ENCODE results near the gene LIN37.

The LIN37 gene

DNA sequence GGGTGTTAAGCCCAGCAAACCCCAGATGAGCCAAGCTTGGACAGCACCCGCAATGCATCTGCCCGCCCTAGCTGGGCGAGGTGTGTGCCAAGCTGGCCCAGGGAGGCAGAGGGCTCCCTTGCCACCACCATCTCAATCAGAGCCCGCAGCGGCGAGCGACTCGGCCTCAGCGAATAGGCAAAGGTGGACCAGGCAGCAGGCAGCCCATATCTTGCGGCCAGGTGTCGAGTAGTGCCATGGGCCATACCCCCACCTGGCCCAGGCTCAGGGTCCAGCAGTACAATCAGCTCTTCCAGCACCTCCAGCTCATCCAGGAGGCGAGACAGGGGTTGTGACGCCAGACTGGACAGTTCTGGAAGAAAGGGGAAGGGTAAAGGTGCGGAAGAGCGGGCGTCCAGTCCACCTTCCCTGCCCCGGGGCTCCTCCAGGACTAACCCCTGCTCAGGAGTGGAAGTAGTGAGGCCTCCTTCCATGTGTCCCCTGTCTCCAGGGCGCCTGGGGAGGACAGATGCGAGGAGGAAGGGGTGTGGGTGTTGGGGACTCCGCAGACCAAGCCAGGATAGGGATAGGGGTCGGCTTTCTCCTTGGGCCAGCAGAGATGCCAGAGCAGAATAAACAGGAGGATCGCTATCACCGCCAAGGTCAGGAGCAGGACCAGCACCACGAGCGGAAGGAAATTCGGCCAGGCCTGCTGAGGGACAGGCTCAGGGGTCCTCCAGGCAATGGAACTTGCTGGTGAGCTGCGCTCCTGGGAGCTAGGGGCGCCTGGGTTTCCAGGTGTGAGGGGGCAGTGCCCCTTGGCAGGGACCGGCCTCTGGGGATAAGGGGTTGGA lies 8.9 kb upstream of the LIN37 start:
- Histone ChIP-seq H3K79me1 (ENCODE audit: low read length) (no peaks in the 10 kb centered on the region), H2BK120ac (ENCODE audit: insufficient read depth, low read length, poor library complexity) (no peak overlapping the region), H2AK5ac (ENCODE audit: low read length) (no peak overlapping the region), H3K14ac (ENCODE audit: low read length) (no peak overlapping the region), H3K27ac (ENCODE audit: low read depth, low read length) (peak overlapping the region; percentile 44), H2BK5ac (ENCODE audit: low read depth, low read length, poor library complexity) (no peak overlapping the region), H3K23ac (ENCODE audit: low read length) (no peak overlapping the region), H4K12ac (ENCODE audit: low read depth, low read length) (no peak overlapping the region), H3K18ac (ENCODE audit: low read length) (no peak overlapping the region), H4K8ac (ENCODE audit: low read depth, low read length) (no peak overlapping the region), H3K9ac (ENCODE audit: low read length) (peak overlapping the region; percentile 13), H4K91ac (ENCODE audit: low read depth, low read length) (no peak overlapping the region), H3K9me3 (ENCODE audit: insufficient read depth, low read depth, low read length) (peaks cover 1% of the 10 kb centered on the region), H3K79me2 (ENCODE audit: control insufficient read depth, insufficient read depth, low read length, poor library complexity) (no peaks in the 10 kb centered on the region), H2BK12ac (ENCODE audit: low read length) (no peak overlapping the region), H3K4ac (ENCODE audit: low read depth, low read length) (no peak overlapping the region), H3K4me2 (ENCODE audit: low read length) (peak overlapping the region; percentile 95), H3K4me3 (ENCODE audit: low read depth, low read length) (no peak overlapping the region), H2AFZ (ENCODE audit: insufficient read depth, low read length, poor library complexity) (no peak overlapping the region), H3K27me3 (ENCODE audit: insufficient read depth, low read length) (no peaks in the 10 kb centered on the region), H3K36me3 (ENCODE audit: control insufficient read depth in 1 of 2, insufficient read depth in 2 of 2, low read length in 2 of 2) (peaks cover 43 to 46% of the 10 kb centered on the region in 2 experiments), H3K4me1 (ENCODE audit: control insufficient read depth in 1 of 2, insufficient read depth in 2 of 2, low read length in 2 of 2) (peaks cover 7 to 10% of the 10 kb centered on the region in 2 experiments)
- DNase-seq, result no peak
- no CpG with 5 or more reads among the region's 29 CpGs for WGBS (ENCODE audit: extremely low coverage, insufficient coverage, insufficient read length)

DNA sequence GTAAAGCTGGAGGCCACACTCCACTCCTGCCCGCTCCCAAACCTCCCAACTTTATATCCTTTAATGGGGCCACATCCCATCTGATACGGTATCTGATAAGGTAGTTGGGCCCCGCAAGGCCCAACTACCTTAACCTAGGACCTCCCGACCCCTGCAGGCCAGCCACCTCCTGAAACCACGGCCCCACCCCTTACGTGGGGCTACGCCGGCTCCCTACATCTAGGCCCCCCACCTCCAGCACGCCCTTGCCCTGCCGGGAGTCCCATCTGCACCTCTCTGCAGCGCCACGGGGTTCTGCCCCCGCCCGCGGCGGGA lies 8.3 kb upstream of the LIN37 start:
- Histone ChIP-seq H2BK5ac (ENCODE audit: low read depth, low read length, poor library complexity) (no peak overlapping the region), H2AFZ (ENCODE audit: insufficient read depth, low read length, poor library complexity) (peak overlapping the region; percentile 18), H4K91ac (ENCODE audit: low read depth, low read length) (no peak overlapping the region), H3K79me2 (ENCODE audit: control insufficient read depth, insufficient read depth, low read length, poor library complexity) (no peaks in the 10 kb centered on the region), H4K12ac (ENCODE audit: low read depth, low read length) (no peak overlapping the region), H3K9me3 (ENCODE audit: insufficient read depth, low read depth, low read length) (peaks cover 3% of the 10 kb centered on the region), H3K36me3 (ENCODE audit: control insufficient read depth in 1 of 2, insufficient read depth in 2 of 2, low read length in 2 of 2) (peaks cover 38 to 40% of the 10 kb centered on the region in 2 experiments), H3K27ac (ENCODE audit: low read depth, low read length) (peak overlapping the region; percentile 44), H2BK120ac (ENCODE audit: insufficient read depth, low read length, poor library complexity) (no peak overlapping the region), H2AK5ac (ENCODE audit: low read length) (no peak overlapping the region), H3K4me3 (ENCODE audit: low read depth, low read length) (peak overlapping the region; percentile 74), H3K23ac (ENCODE audit: low read length) (no peak overlapping the region), H3K4ac (ENCODE audit: low read depth, low read length) (no peak overlapping the region), H3K4me2 (ENCODE audit: low read length) (peak overlapping the region; percentile 95), H3K9ac (ENCODE audit: low read length) (peak overlapping the region; percentile 74), H3K79me1 (ENCODE audit: low read length) (peaks cover 2% of the 10 kb centered on the region), H3K18ac (ENCODE audit: low read length) (no peak overlapping the region), H3K14ac (ENCODE audit: low read length) (no peak overlapping the region), H4K8ac (ENCODE audit: low read depth, low read length) (no peak overlapping the region), H3K4me1 (ENCODE audit: control insufficient read depth in 1 of 2, insufficient read depth in 2 of 2, low read length in 2 of 2) (peaks cover 9 to 12% of the 10 kb centered on the region in 2 experiments), H2BK12ac (ENCODE audit: low read length) (no peak overlapping the region), H3K27me3 (ENCODE audit: insufficient read depth, low read length) (no peaks in the 10 kb centered on the region)
- no peak for DNase-seq
- no CpG with 5 or more reads among the region's 16 CpGs for WGBS (ENCODE audit: extremely low coverage, insufficient coverage, insufficient read length)

- Histone ChIP-seq H3K18ac (ENCODE audit: low read length) (no peak overlapping the region), H2AFZ (ENCODE audit: insufficient read depth, low read length, poor library complexity) (peak overlapping the region; percentile 18), H3K23ac (ENCODE audit: low read length) (no peak overlapping the region), H3K4me2 (ENCODE audit: low read length) (peak overlapping the region; percentile 95), H4K91ac (ENCODE audit: low read depth, low read length) (peak overlapping the region; percentile 29), H3K4me1 (ENCODE audit: control insufficient read depth in 1 of 2, insufficient read depth in 2 of 2, low read length in 2 of 2) (peaks cover 9 to 12% of the 10 kb centered on the region in 2 experiments), H2AK5ac (ENCODE audit: low read length) (no peak overlapping the region), H3K79me2 (ENCODE audit: control insufficient read depth, insufficient read depth, low read length, poor library complexity) (no peaks in the 10 kb centered on the region), H3K27ac (ENCODE audit: low read depth, low read length) (peak overlapping the region; percentile 87), H4K12ac (ENCODE audit: low read depth, low read length) (no peak overlapping the region), H3K9ac (ENCODE audit: low read length) (peak overlapping the region; percentile 74), H3K4ac (ENCODE audit: low read depth, low read length) (no peak overlapping the region), H3K27me3 (ENCODE audit: insufficient read depth, low read length) (no peaks in the 10 kb centered on the region), H2BK120ac (ENCODE audit: insufficient read depth, low read length, poor library complexity) (no peak overlapping the region), H3K14ac (ENCODE audit: low read length) (peak overlapping the region; percentile 26), H3K9me3 (ENCODE audit: insufficient read depth, low read depth, low read length) (peaks cover 3% of the 10 kb centered on the region), H2BK12ac (ENCODE audit: low read length) (no peak overlapping the region), H3K36me3 (ENCODE audit: control insufficient read depth in 1 of 2, insufficient read depth in 2 of 2, low read length in 2 of 2) (peaks cover 32 to 35% of the 10 kb centered on the region in 2 experiments), H3K79me1 (ENCODE audit: low read length) (peaks cover 4% of the 10 kb centered on the region), H4K8ac (ENCODE audit: low read depth, low read length) (peak overlapping the region; percentile 83), H2BK5ac (ENCODE audit: low read depth, low read length, poor library complexity) (no peak overlapping the region), H3K4me3 (ENCODE audit: low read depth, low read length) (peak overlapping the region; percentile 74)
- WGBS (ENCODE audit: extremely low coverage, insufficient coverage, insufficient read length), result no CpG with 5 or more reads among the region's 63 CpGs
- DNase-seq, result peak; percentile 99
Observed at GRCh38 chr19:35740423-35741202, 7.8 kb upstream of the LIN37 start.

DNA sequence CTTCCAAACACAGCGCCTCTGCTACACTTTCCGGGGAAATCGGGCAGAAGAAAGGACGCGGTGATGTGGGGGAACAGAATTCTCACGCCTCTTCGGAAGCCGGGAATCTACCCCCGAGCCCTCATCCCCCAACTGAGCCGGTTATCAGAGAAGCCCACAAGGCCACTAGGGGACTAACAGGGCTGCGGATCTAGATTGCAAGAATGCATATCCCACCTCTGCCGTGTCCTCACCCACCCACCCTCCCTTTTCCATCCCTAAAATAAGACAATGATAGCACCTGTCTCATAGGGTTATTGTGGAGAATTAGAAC lies 7.2 kb upstream of the LIN37 start:
- WGBS (ENCODE audit: extremely low coverage, insufficient coverage, insufficient read length), result no CpG with 5 or more reads among the region's 12 CpGs
- H3K4me1 ChIP-seq (ENCODE audit: control insufficient read depth in 1 of 2, insufficient read depth in 2 of 2, low read length in 2 of 2), result peaks cover 9 to 15% of the 10 kb centered on the region in 2 experiments
- H4K8ac ChIP-seq (ENCODE audit: low read depth, low read length), result peak overlapping the region; percentile 83
- H3K79me2 ChIP-seq (ENCODE audit: control insufficient read depth, insufficient read depth, low read length, poor library complexity), result peaks cover 3% of the 10 kb centered on the region
- peaks cover 32 to 34% of the 10 kb centered on the region in 2 experiments for H3K36me3 ChIP-seq (ENCODE audit: control insufficient read depth in 1 of 2, insufficient read depth in 2 of 2, low read length in 2 of 2)
- peak overlapping the region; percentile 68 for H3K4me3 ChIP-seq (ENCODE audit: low read depth, low read length)
- no peaks in the 10 kb centered on the region for H3K27me3 ChIP-seq (ENCODE audit: insufficient read depth, low read length)
- no peak overlapping the region for H2BK12ac ChIP-seq (ENCODE audit: low read length)
- peak overlapping the region; percentile 87 for H3K27ac ChIP-seq (ENCODE audit: low read depth, low read length)
- H3K9ac ChIP-seq (ENCODE audit: low read length), result peak overlapping the region; percentile 11
- H4K12ac ChIP-seq (ENCODE audit: low read depth, low read length), result no peak overlapping the region
- H3K14ac ChIP-seq (ENCODE audit: low read length), result peak overlapping the region; percentile 26
- H3K9me3 ChIP-seq (ENCODE audit: insufficient read depth, low read depth, low read length), result peaks cover 3% of the 10 kb centered on the region
- H2BK5ac ChIP-seq (ENCODE audit: low read depth, low read length, poor library complexity), result no peak overlapping the region
- H2AFZ ChIP-seq (ENCODE audit: insufficient read depth, low read length, poor library complexity), result peak overlapping the region; percentile 18
- H3K4me2 ChIP-seq (ENCODE audit: low read length), result peak overlapping the region; percentile 90
- peaks cover 6% of the 10 kb centered on the region for H3K79me1 ChIP-seq (ENCODE audit: low read length)
- H2AK5ac ChIP-seq (ENCODE audit: low read length), result no peak overlapping the region
- H2BK120ac ChIP-seq (ENCODE audit: insufficient read depth, low read length, poor library complexity), result no peak overlapping the region
- no peak overlapping the region for H3K4ac ChIP-seq (ENCODE audit: low read depth, low read length)
- H3K18ac ChIP-seq (ENCODE audit: low read length), result no peak overlapping the region
- peak overlapping the region; percentile 29 for H4K91ac ChIP-seq (ENCODE audit: low read depth, low read length)
- no peak for DNase-seq
- H3K23ac ChIP-seq (ENCODE audit: low read length), result no peak overlapping the region
